HCT116 (cell line): ENCODE results near the gene SEC62. TPM values are rescaled to one million over a fixed set of nuclear protein-coding genes. Genes with fewer than 3 reads are reported as not detected.

Experiments
- ATAC-seq: fragments of 200-7000 bp; cut with Tn5 transposase; 2 replicates; pipeline ENCODE4 v1.9.1; 2020; ENCODE audit warnings: mild to moderate bottlenecking, moderate library complexity
- BruUV-seq: library from RNA; stranded (reverse); fragments of 400-500 nt; replicated peaks from 2 replicates; lab custom pipeline; 2021; lab: Mats Ljungman, UMichigan
- CTCF ChIA-PET: fragments of 300-600 bp; sonication (Branson Sonifier 250); formaldehyde crosslinking; loops from one replicate; lab custom pipeline; 2021; ENCODE audit warnings: antibody characterized with exemption; lab: Charles Lee
- POLR2A ChIA-PET: fragments of 300-600, 350-600 bp; sonication (Branson Sonifier 250); formaldehyde crosslinking; loops from one replicate; lab custom pipeline; 2021; ENCODE audit warnings: antibody characterized with exemption; lab: Charles Lee
- RAD21 ChIA-PET, 2 experiments: fragments of 300-600 bp; sonication (Branson Sonifier 250); formaldehyde crosslinking; loops; one replicate each; lab custom pipeline; 2023; ENCODE audit warnings: low total read pairs in 2 of 2; ENCODE audit not compliant: uncharacterized antibody in 2 of 2, unreplicated experiment in 2 of 2, low non-redundant PET in 1 of 2; lab: Charles Lee
- DNase-seq: peaks from one replicate; pipeline ENCODE4 v3.0.0-alpha.2; 2010; ENCODE audit warnings: low read depth, low spot score
- H2AFZ ChIP-seq: fragments of 200-600 bp; shearing (Covaris generic), sonication (generic); 2 replicates; pipeline ENCODE4 v1.6.1; 2017; ENCODE audit warnings: low read depth, mixed run types, mixed read lengths, antibody characterized with exemption, low read length; ENCODE audit not compliant: poor library complexity, severe bottlenecking
- H3K27ac ChIP-seq: 2 replicates; pipeline ENCODE4 v1.5.1; 2012; ENCODE audit warnings: low read depth, low read length
- H3K27me3 ChIP-seq: fragments of 200-600 bp; sonication (generic); 2 replicates; pipeline ENCODE4 v1.6.1; 2016; ENCODE audit warnings: mixed run types, low read length, mixed read lengths; ENCODE audit not compliant: insufficient read depth
- H3K36me3 ChIP-seq, 2 experiments: fragments of 200-500 bp in 1 of 2; fragments of 200-600 bp in 1 of 2; sonication (Bioruptor generic) in 1 of 2; sonication (generic) in 1 of 2; 2 replicates each; pipeline versions ENCODE4 v1.5.1 to v1.6.1; 2014 to 2016; ENCODE audit warnings: low read length in 2 of 2, inconsistent platforms in 1 of 2, mixed read lengths in 1 of 2, mixed run types in 1 of 2; ENCODE audit not compliant: insufficient read depth in 2 of 2, control insufficient read depth in 1 of 2
- H3K4me1 ChIP-seq, 2 experiments: fragments of 200-600 bp in 1 of 2; sonication (generic) in 1 of 2; 2 replicates each; pipeline versions ENCODE4 v1.5.1 to v1.6.1; 2012 to 2017; ENCODE audit warnings: low read length in 2 of 2, inconsistent platforms in 1 of 2, mild to moderate bottlenecking in 1 of 2, mixed read lengths in 1 of 2, mixed run types in 1 of 2, moderate library complexity in 1 of 2; ENCODE audit not compliant: insufficient read depth in 2 of 2, control insufficient read depth in 1 of 2
- H3K4me2 ChIP-seq: fragments of 200-600 bp; sonication (generic); 2 replicates; pipeline ENCODE4 v1.6.1; 2017; ENCODE audit warnings: mixed run types, low read length, mixed read lengths
- H3K4me3 ChIP-seq, 2 experiments: fragments of 200-600 bp in 1 of 2; sonication (generic) in 1 of 2; replicated peaks in 1 of 2; 2 replicates each; pipeline ENCODE4 v1.5.1; 2011 to 2016; ENCODE audit warnings: low read length in 2 of 2, control low read depth in 1 of 2, low read depth in 1 of 2, mild to moderate bottlenecking in 1 of 2, mixed read lengths in 1 of 2, mixed run types in 1 of 2
- H3K79me2 ChIP-seq: fragments of 200-600 bp; sonication (generic); 2 replicates; pipeline ENCODE4 v1.6.1; 2017; ENCODE audit warnings: mild to moderate bottlenecking, mixed run types, low read length, moderate library complexity, mixed read lengths; ENCODE audit not compliant: insufficient read depth
- H3K9ac ChIP-seq: fragments of 200-600 bp; sonication (generic); 2 replicates; pipeline ENCODE4 v1.6.1; 2016; ENCODE audit warnings: low read length, mixed read lengths
- H3K9me2 ChIP-seq: fragments of 200-600 bp; sonication (generic), shearing (Covaris generic); 2 replicates; pipeline ENCODE4 v1.6.1; 2017; ENCODE audit warnings: mixed run types, mild to moderate bottlenecking, moderate library complexity; ENCODE audit not compliant: insufficient read depth
- H3K9me3 ChIP-seq, 2 experiments: fragments of 200-500 bp in 1 of 2; fragments of 200-600 bp in 1 of 2; sonication (Bioruptor generic) in 1 of 2; sonication (generic) in 1 of 2; 2 replicates each; pipeline ENCODE4 v1.6.1; 2014 to 2017; ENCODE audit warnings: low read length in 2 of 2, mixed read lengths in 2 of 2, inconsistent platforms in 1 of 2, low read depth in 1 of 2, mild to moderate bottlenecking in 1 of 2, mixed run types in 1 of 2, moderate library complexity in 1 of 2; ENCODE audit not compliant: control insufficient read depth in 1 of 2, insufficient read depth in 1 of 2
- H4K20me1 ChIP-seq: fragments of 200-600 bp; sonication (generic), shearing (Covaris generic); 2 replicates; pipeline ENCODE4 v1.6.1; 2017; ENCODE audit warnings: mixed run types, mild to moderate bottlenecking, moderate library complexity; ENCODE audit not compliant: insufficient read depth
- CBX3 ChIP-seq: IDR thresholded peaks from 2 replicates; pipeline ENCODE4 v1.6.1; 2012; ENCODE audit warnings: low read depth
- CEBPB ChIP-seq: IDR thresholded peaks from 2 replicates; pipeline ENCODE4 v1.6.1; 2012; ENCODE audit warnings: low read depth
- EZH2 ChIP-seq: fragments of 200-600 bp; sonication (generic); IDR thresholded peaks from 2 replicates; pipeline ENCODE4 v1.6.1; 2017; ENCODE audit warnings: antibody characterized with exemption, mixed run types
- RAD21 ChIP-seq: IDR thresholded peaks from 2 replicates; pipeline ENCODE4 v1.6.1; 2012; ENCODE audit warnings: low read depth, mild to moderate bottlenecking
- SIN3A ChIP-seq: IDR thresholded peaks from 2 replicates; pipeline ENCODE4 v1.6.1; 2012; ENCODE audit warnings: low read depth
- SP1 ChIP-seq: IDR thresholded peaks from 2 replicates; pipeline ENCODE4 v1.6.1; 2012; ENCODE audit warnings: low read depth
- YY1 ChIP-seq: IDR thresholded peaks from 2 replicates; pipeline ENCODE4 v1.6.1; 2011; ENCODE audit warnings: low read length, low read depth, moderate library complexity, mild to moderate bottlenecking; ENCODE audit not compliant: insufficient replicate concordance; ENCODE audit errors: extremely low read depth
- ZFX ChIP-seq: fragments of 450-650 bp; IDR thresholded peaks from 2 replicates; pipeline ENCODE4 v1.6.1; 2017
- intact Hi-C: fragments of 100-400 bp; cut with micrococcal nuclease; formaldehyde crosslinking; loops from 2 replicates; pipeline ENCODE4 v1.10.0; 2022
- total RNA-seq: library from RNA; stranded (reverse); gene quantifications from one replicate; pipeline ENCODE4 v1.2.1, GENCODE V29; 2021; ENCODE audit not compliant: unreplicated experiment

Gene SEC62
- total RNA-seq, 1 experiment from 2014 or later, result 55.4 TPM

- H3K27ac ChIP-seq, result no peak overlapping the region
- no TSS peak for BruUV-seq
- RAD21 ChIA-PET, result no interaction called here
- CTCF ChIA-PET, result no interaction called here
- H3K4me3 ChIP-seq, result no peak overlapping the region
- H3K36me3 ChIP-seq, result 0 out of 4 replicates have a peak, but pooled peaks cover 0 to 2% of the 10 kb centered on the region in 2 experiments
- peaks cover 5% of the 10 kb centered on the region; the same call in 1 of the 2 replicates for H4K20me1 ChIP-seq
- no peak overlapping the region for H2AFZ ChIP-seq
- intact Hi-C loops, result no loop called here
- DNase-seq (no peak), ATAC-seq (no peak)
- H3K9ac ChIP-seq, result no peak overlapping the region
- H3K79me2 ChIP-seq, result peaks cover 88% of the 10 kb centered on the region
- H3K27me3 ChIP-seq, result no peaks in the 10 kb centered on the region
- POLR2A ChIA-PET, result no interaction called here
- TF ChIP-seq CBX3 (no peak), EZH2 (no peak), RAD21 (no peak), SIN3A (no peak), ZFX (no peak)
- peaks cover 3 to 14% of the 10 kb centered on the region in 2 experiments; a peak in 3 of 4 replicates for H3K4me1 ChIP-seq
- no peaks in the 10 kb centered on the region for H3K9me3 ChIP-seq
- no peaks in the 10 kb centered on the region for H3K9me2 ChIP-seq
- no peak overlapping the region for H3K4me2 ChIP-seq
These were observed 4.2 kb downstream of the SEC62 start for GRCh38 chr3:169970847-169971246.

DNA sequence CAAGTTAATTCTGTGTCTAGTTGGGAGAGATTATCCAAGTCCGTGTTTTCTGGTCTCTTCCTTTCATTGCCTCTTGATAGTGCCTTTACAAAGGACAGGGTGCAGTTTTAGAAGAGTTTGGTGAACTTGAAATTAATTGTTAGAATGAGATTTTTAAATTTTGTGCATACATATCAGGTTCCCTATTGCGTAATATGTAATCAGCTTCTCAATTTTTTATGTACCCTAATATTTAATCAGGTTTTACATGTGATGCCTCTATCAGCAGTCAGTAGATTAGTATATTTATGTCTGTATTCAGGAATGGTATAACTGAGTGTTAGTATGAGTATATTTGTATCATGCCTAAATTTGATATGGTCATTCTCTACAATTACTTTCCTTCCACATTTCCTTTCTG is 4.9 kb downstream of the SEC62 start:
- no TSS peak for BruUV-seq

More for the DNA sequence above, 4.9 kb downstream of the SEC62 start:
- ChIA-PET RAD21 (no interaction called here), POLR2A (no interaction called here), CTCF (no interaction called here)
- Histone ChIP-seq H3K27ac (no peak overlapping the region), H3K9ac (no peak overlapping the region), H4K20me1 (peaks cover 5% of the 10 kb centered on the region; the same call in 1 of the 2 replicates), H2AFZ (no peak overlapping the region), H3K9me3 (no peaks in the 10 kb centered on the region), H3K9me2 (no peaks in the 10 kb centered on the region), H3K4me3 (no peak overlapping the region), H3K79me2 (peaks cover 95% of the 10 kb centered on the region), H3K36me3 (peaks cover 0 to 7% of the 10 kb centered on the region in 2 experiments; a peak in 2 of 4 replicates), H3K4me2 (no peak overlapping the region), H3K4me1 (peaks cover 3 to 9% of the 10 kb centered on the region in 2 experiments; a peak in 2 of 4 replicates), H3K27me3 (no peaks in the 10 kb centered on the region)
- ATAC-seq, result no peak
- TF ChIP-seq CEBPB (0 out of 2 replicates have a peak, but pooled peaks have one; percentile 10), SP1 (no peak), YY1 (no peak)
- DNase-seq, result no peak
- intact Hi-C loops, result no loop called here
